ENCODE measurements around the gene GBA2. TPM values are rescaled to one million over a fixed set of nuclear protein-coding genes. Genes with fewer than 3 reads are reported as not detected.
A peak's percentile ranks its signal among the peaks of the same experiment; 100 is the strongest.

GBA2 gene
- total RNA-seq, 1 donor from 2014 or later, result 58.4 TPM

GRCh38 chr9:35689542-35690293, 59.3 kb downstream of the GBA2 start, which contains the start of gene TPM2:
TSS of gene TPM2 (minus strand) at chr9:35689925. CDS start at chr9:35689817, 108 bp downstream.
- intact Hi-C loops (cut with micrococcal nuclease), result loop anchor here (2.0 kb wide), 3 partner anchors 31 to 85 kb away; partner anchors contain the start of genes CCDC107, RMRP and TESK1
- peak within 1 kb of the TSS; percentile 52 for H3K27ac Mint-ChIP-seq

GRCh38 chr9:35688558-35689541, 60.2 kb downstream of the GBA2 start:
- Mint-ChIP-seq H3K4me1 (ENCODE audit: low read depth) (peaks cover 26% of the 10 kb centered on the region), H3K9me3 (no peaks in the 10 kb centered on the region), H3K27me3 (ENCODE audit: insufficient read depth) (peaks cover 2% of the 10 kb centered on the region), H3K27ac (no peak overlapping the region), H3K36me3 (ENCODE audit: low read depth) (no peaks in the 10 kb centered on the region), H3K4me3 (peak overlapping the region; percentile 75)
- intact Hi-C loops (cut with micrococcal nuclease), result loop anchor here (1.0 to 2.0 kb wide), 3 partner anchors 24 to 84 kb away; partner anchors contain the start of genes ARHGEF39 and TESK1
- no peak for DNase-seq (ENCODE audit: low spot score)

More at GRCh38 chr9:35689542-35690293, 59.3 kb downstream of the GBA2 start, which contains the start of gene TPM2:
- H3K4me1 Mint-ChIP-seq (ENCODE audit: low read depth), result peaks cover 26% of the 10 kb centered on the region
- H3K36me3 Mint-ChIP-seq (ENCODE audit: low read depth), result no peaks in the 10 kb centered on the region
- peaks cover 2% of the 10 kb centered on the region for H3K27me3 Mint-ChIP-seq (ENCODE audit: insufficient read depth)
- no peaks in the 10 kb centered on the region for H3K9me3 Mint-ChIP-seq
- no peak for DNase-seq (ENCODE audit: low spot score)
- H3K4me3 Mint-ChIP-seq, result peak within 1 kb of the TSS; percentile 84

- Mint-ChIP-seq H3K4me1 (ENCODE audit: low read depth) (peaks cover 26% of the 10 kb centered on the region), H3K9me3 (no peaks in the 10 kb centered on the region), H3K36me3 (ENCODE audit: low read depth) (no peaks in the 10 kb centered on the region), H3K27me3 (ENCODE audit: insufficient read depth) (peaks cover 2% of the 10 kb centered on the region), H3K4me3 (no peak overlapping the region), H3K27ac (no peak overlapping the region)
- intact Hi-C loops (cut with micrococcal nuclease), result loop anchor here (1.0 to 2.0 kb wide), 3 partner anchors 23 to 83 kb away; partner anchors contain the start of genes ARHGEF39 and TESK1
- no peak for DNase-seq (ENCODE audit: low spot score)
Observed at GRCh38 chr9:35687972-35688557, 61.0 kb downstream of the GBA2 start.

GRCh38 chr9:35687306-35687705, 61.7 kb downstream of the GBA2 start:
- intact Hi-C loops (cut with micrococcal nuclease), result no loop called here
- Mint-ChIP-seq H3K9me3 (no peaks in the 10 kb centered on the region), H3K4me3 (no peak overlapping the region), H3K27me3 (ENCODE audit: insufficient read depth) (peaks cover 2% of the 10 kb centered on the region), H3K27ac (no peak overlapping the region), H3K36me3 (ENCODE audit: low read depth) (no peaks in the 10 kb centered on the region), H3K4me1 (ENCODE audit: low read depth) (peaks cover 26% of the 10 kb centered on the region)
- DNase-seq (ENCODE audit: low spot score), result no peak

Other genes with a start within 250 kb of the GBA2 start
- 61.5 and 62.1 TPM in 2 replicates for gene TESK1, start 144.0 kb downstream of the GBA2 start, total RNA-seq
- 8.3 and 9.6 TPM in 2 replicates for gene CD72, start 130.8 kb downstream of the GBA2 start, total RNA-seq
- gene SIT1, start 98.3 kb downstream of the GBA2 start, total RNA-seq, result 86.6 and 90.5 TPM in 2 replicates
- gene RMRP, start 91.2 kb downstream of the GBA2 start, total RNA-seq, result 5,317 and 5,787 TPM in 2 replicates
- 20.6 and 24.0 TPM in 2 replicates for gene CCDC107, start 90.9 kb downstream of the GBA2 start, total RNA-seq
- 7.9 and 8.8 TPM in 2 replicates for gene ARHGEF39, start 84.0 kb downstream of the GBA2 start, total RNA-seq
- gene CA9, start 75.3 kb downstream of the GBA2 start, total RNA-seq, result 0.44 TPM in 1 of 2 replicates, not detected in the other
- gene TPM2, start 59.3 kb downstream of the GBA2 start, total RNA-seq, result 2.5 and 4.5 TPM in 2 replicates
- gene TLN1, start 17.0 kb downstream of the GBA2 start, total RNA-seq, result 229 and 230 TPM in 2 replicates
- 32.1 and 32.6 TPM in 2 replicates for gene CREB3, start 16.6 kb downstream of the GBA2 start, total RNA-seq
- 18.4 and 18.9 TPM in 2 replicates for gene RGP1, start 59 bp upstream of the GBA2 start, total RNA-seq
- gene MSMP, start 5.0 kb upstream of the GBA2 start, total RNA-seq, result not detected in 2 replicates
- 9.3 and 10.4 TPM in 2 replicates for gene NPR2, start 42.4 kb upstream of the GBA2 start, total RNA-seq
- 0.66 and 1.0 TPM in 2 replicates for gene SPAG8, start 63.0 kb upstream of the GBA2 start, total RNA-seq
- 47.5 and 55.3 TPM in 2 replicates for gene HINT2, start 65.8 kb upstream of the GBA2 start, total RNA-seq
- not detected in 2 replicates for gene FAM221B, start 79.5 kb upstream of the GBA2 start, total RNA-seq
- gene TMEM8B, start 80.0 kb upstream of the GBA2 start, total RNA-seq, result 1.7 and 1.9 TPM in 2 replicates
- not detected in 2 replicates for gene OR13J1, start 121.2 kb upstream of the GBA2 start, total RNA-seq
- not detected in 2 replicates for gene HRCT1, start 157.0 kb upstream of the GBA2 start, total RNA-seq
- not detected in 2 replicates for gene SPAAR, start 160.3 kb upstream of the GBA2 start, total RNA-seq
- not detected in 2 replicates for gene OR2S2, start 208.9 kb upstream of the GBA2 start, total RNA-seq